ENCODE results near the gene CACNA2D1.

CACNA2D1 gene

DNA sequence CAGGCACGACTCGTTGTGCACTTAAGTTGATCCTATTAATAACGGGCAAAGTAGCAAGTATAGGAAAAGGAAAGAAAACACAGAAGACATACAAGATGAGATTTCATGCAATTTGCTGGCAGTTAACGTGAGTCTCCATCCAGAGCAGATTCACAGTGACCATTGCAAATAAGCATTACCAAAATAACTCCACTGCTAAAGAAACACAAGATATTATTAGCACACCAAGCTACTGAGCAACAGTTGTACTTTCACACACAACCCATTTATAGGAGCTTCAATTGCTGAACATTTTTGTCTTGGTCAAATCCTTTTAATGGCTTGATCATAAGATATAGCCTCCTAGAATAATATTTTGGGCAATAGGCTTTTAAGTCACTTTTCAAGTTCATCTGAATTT is 486.1 kb downstream of the CACNA2D1 start:
- Histone ChIP-seq H3K9me3 (ENCODE audit: control insufficient read depth, low read length) (no peaks in the 10 kb centered on the region), H3K27ac (no peak overlapping the region), H3K9ac (no peak overlapping the region), H3K4me1 (no peaks in the 10 kb centered on the region), H3K79me2 (no peaks in the 10 kb centered on the region), H3K27me3 (ENCODE audit: control insufficient read depth, insufficient read depth, low read length) (no peaks in the 10 kb centered on the region), H2AFZ (no peak overlapping the region), H3K4me3 (ENCODE audit: low read depth, low read length) (no peak overlapping the region), H3K4me2 (ENCODE audit: low read length) (no peak overlapping the region), H3K36me3 (ENCODE audit: control insufficient read depth, insufficient read depth, low read length) (no peaks in the 10 kb centered on the region)
- no peak for TF ChIP-seq CTCF (IDR thresholded peaks at IDR 0.05)

DNA sequence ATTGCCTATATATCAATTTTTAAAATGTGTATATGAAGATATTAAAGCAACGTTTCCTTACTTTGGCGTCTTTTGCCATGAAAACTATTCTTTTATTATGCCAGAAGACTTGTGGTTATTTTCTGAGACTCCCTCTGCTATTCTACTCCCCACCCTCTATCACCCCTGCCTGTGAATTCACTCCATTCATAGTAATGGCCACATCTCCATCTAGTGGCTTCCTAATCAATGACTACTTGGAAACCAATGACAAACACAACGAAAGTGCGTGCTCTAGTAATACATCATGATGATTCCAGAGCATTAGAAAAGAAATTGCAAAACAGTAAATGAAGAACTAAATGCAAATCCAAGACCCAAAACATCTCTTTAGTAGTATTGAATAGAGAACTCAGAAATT is 487.1 kb downstream of the CACNA2D1 start:
- Histone ChIP-seq H3K79me2 (no peaks in the 10 kb centered on the region), H3K36me3 (ENCODE audit: control insufficient read depth, insufficient read depth, low read length) (no peaks in the 10 kb centered on the region), H3K9ac (no peak overlapping the region), H3K27ac (no peak overlapping the region), H3K4me1 (no peaks in the 10 kb centered on the region), H2AFZ (no peak overlapping the region), H3K9me3 (ENCODE audit: control insufficient read depth, low read length) (no peaks in the 10 kb centered on the region), H3K4me3 (ENCODE audit: low read depth, low read length) (no peak overlapping the region), H3K4me2 (ENCODE audit: low read length) (no peak overlapping the region), H3K27me3 (ENCODE audit: control insufficient read depth, insufficient read depth, low read length) (no peaks in the 10 kb centered on the region)
- TF ChIP-seq CTCF (IDR thresholded peaks at IDR 0.05), result no peak

DNA sequence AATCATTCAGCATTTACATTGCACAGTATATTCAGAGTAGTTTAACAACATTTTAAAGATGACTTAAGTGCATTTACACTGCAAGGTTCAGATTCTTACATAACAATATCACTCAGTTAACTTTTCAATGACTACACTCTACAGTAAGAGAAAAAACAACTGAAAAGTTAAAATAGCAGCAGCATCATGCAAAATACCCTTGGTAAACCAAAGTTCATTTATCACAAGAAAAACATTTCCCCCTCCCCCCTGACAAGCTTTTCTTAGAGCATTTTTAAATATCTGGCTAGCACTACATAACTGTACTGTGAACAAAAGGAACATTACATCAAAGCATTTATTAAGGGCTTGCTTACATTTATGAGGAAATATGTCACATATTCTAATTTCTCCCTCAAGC is 494.3 kb downstream of the CACNA2D1 start:
- Histone ChIP-seq H3K9ac (no peak overlapping the region), H3K27me3 (ENCODE audit: control insufficient read depth, insufficient read depth, low read length) (no peaks in the 10 kb centered on the region), H3K27ac (no peak overlapping the region), H3K9me3 (ENCODE audit: control insufficient read depth, low read length) (no peaks in the 10 kb centered on the region), H3K79me2 (no peaks in the 10 kb centered on the region), H3K4me3 (ENCODE audit: low read depth, low read length) (no peak overlapping the region), H3K4me1 (no peaks in the 10 kb centered on the region), H3K4me2 (ENCODE audit: low read length) (no peak overlapping the region), H2AFZ (no peak overlapping the region), H3K36me3 (ENCODE audit: control insufficient read depth, insufficient read depth, low read length) (no peaks in the 10 kb centered on the region)
- no peak for TF ChIP-seq CTCF (IDR thresholded peaks at IDR 0.05)

DNA sequence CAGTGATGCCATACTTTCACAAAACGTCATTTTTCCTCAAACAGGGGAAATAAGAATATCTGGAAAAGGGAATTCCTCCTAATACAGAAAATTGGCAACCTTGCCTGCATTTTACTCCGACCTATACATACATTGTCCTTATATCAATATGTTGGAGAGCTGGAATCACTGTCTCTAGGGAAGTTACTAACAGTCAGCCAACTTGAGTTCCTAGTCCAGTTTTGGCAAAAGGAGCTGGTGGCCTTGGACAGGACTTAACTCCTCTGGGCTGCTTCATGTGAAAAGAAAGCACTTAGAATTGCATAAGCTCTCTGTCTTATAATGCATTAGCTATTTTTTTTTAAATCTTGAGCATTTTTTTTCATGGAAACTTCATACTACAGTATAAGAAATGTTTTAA is 499.5 kb downstream of the CACNA2D1 start:
- TF ChIP-seq CTCF (IDR thresholded peaks at IDR 0.05), result no peak
- H3K4me1 ChIP-seq, result no peaks in the 10 kb centered on the region
- H3K9ac ChIP-seq, result no peak overlapping the region
- no peaks in the 10 kb centered on the region for H3K27me3 ChIP-seq (ENCODE audit: control insufficient read depth, insufficient read depth, low read length)
- H3K4me2 ChIP-seq (ENCODE audit: low read length), result no peak overlapping the region
- H3K4me3 ChIP-seq (ENCODE audit: low read depth, low read length), result no peak overlapping the region
- no peak overlapping the region for H3K27ac ChIP-seq
- H3K36me3 ChIP-seq (ENCODE audit: control insufficient read depth, insufficient read depth, low read length), result no peaks in the 10 kb centered on the region
- no peak overlapping the region for H2AFZ ChIP-seq
- no peaks in the 10 kb centered on the region for H3K79me2 ChIP-seq
- H3K9me3 ChIP-seq (ENCODE audit: control insufficient read depth, low read length), result no peaks in the 10 kb centered on the region

DNA sequence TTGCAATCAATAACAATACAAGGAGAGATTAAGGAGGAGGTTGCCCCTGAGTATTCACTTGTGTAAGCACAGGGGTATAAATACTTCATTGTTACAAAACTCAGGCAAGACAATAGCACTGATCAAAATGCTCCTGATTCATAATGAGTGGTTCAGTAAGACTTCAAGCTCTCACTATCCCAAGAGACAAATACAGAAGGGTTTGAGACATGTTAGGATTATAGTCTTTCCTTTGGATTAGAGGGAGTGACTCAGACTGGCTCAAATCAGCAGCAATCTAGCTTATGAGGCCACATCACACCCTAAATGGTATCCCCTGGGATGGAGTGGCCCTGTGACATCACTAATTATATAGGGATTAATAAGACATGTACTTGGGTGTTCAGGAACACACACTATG is 506.5 kb downstream of the CACNA2D1 start:
- no peak overlapping the region for H3K4me3 ChIP-seq (ENCODE audit: low read depth, low read length)
- no peak overlapping the region for H3K27ac ChIP-seq
- no peak overlapping the region for H3K4me2 ChIP-seq (ENCODE audit: low read length)
- no peaks in the 10 kb centered on the region for H3K27me3 ChIP-seq (ENCODE audit: control insufficient read depth, insufficient read depth, low read length)
- no peaks in the 10 kb centered on the region for H3K79me2 ChIP-seq
- no peak overlapping the region for H3K9ac ChIP-seq
- TF ChIP-seq CTCF (IDR thresholded peaks at IDR 0.05), result no peak
- H3K36me3 ChIP-seq (ENCODE audit: control insufficient read depth, insufficient read depth, low read length), result no peaks in the 10 kb centered on the region
- H2AFZ ChIP-seq, result no peak overlapping the region
- H3K4me1 ChIP-seq, result no peaks in the 10 kb centered on the region
- no peaks in the 10 kb centered on the region for H3K9me3 ChIP-seq (ENCODE audit: control insufficient read depth, low read length)

Data from parathyroid adenoma (tissue), 2 donors.